HG02943 (cell line): Measurements from ENCODE around the gene RPA3.

Experiments
- ATAC-seq: cut with Tn5 transposase; IDR thresholded peaks from one replicate; pipeline ENCODE4 v1.9.1; 2021; ENCODE audit warnings: mild to moderate bottlenecking, low read depth, moderate library complexity; ENCODE audit not compliant: unreplicated experiment

The RPA3 gene

DNA sequence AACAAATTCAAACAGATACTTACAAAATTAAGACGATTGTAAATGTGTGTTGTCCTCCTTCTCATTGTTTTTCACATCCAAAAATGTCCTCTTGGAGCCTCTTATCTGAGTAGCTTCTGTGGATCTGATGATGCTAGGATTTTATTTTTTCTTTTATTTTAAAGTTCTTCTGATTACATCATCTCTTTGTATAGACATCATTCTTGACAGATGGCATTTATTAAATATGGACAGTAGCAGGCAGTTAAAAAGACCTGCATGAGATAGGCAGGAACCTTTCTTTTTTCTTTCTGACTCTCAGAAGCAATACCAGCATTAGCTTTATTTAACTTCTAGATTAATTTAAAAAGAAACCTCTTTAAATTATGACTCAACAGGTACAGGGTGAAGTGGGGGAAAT is at the start of gene RPA3:
TSS of gene RPA3 (minus strand) at position 116 of the 400 bp plus-strand sequence. CDS start 78,189 bp downstream, outside the sequence.
- ATAC-seq, result no peak

DNA sequence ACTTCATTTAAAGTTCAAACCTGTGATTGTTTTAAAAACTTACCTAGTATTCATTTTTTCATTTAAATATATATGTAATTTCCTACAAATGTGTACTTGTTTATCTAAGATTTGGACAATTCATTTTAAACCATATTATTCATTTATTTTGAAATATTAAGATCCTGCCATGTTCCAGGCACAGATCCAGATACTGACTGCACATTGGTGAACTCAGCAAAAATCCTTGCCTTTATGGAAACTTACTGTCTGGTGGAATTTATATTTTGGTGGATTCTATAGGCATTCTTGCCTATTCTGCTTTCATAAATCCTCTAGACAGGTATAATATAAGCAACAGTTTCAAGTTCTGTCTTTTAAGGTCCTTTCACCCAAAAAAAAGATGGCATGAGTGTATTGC is 48.3 kb upstream of the RPA3 start:
- no peak for ATAC-seq

DNA sequence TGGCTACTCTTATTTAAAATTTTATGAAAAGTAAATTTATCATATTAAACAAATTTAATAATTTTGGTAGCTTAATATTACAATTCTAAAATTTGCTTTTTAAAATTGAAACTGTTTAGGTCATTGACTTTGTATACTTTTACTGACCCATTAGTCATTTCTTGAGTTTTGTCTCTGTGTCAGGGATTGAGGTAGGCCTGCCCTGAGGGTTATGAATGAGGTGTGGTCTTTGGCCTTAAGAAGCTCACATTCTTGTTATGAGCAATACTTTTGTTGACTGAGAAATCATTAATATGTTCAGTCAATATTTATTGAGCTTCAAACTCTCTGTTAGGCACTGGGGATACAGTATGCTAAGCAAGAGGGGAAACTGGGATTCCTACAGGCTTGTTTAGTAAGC is 47.0 kb upstream of the RPA3 start:
- peak; percentile 63 for ATAC-seq

DNA sequence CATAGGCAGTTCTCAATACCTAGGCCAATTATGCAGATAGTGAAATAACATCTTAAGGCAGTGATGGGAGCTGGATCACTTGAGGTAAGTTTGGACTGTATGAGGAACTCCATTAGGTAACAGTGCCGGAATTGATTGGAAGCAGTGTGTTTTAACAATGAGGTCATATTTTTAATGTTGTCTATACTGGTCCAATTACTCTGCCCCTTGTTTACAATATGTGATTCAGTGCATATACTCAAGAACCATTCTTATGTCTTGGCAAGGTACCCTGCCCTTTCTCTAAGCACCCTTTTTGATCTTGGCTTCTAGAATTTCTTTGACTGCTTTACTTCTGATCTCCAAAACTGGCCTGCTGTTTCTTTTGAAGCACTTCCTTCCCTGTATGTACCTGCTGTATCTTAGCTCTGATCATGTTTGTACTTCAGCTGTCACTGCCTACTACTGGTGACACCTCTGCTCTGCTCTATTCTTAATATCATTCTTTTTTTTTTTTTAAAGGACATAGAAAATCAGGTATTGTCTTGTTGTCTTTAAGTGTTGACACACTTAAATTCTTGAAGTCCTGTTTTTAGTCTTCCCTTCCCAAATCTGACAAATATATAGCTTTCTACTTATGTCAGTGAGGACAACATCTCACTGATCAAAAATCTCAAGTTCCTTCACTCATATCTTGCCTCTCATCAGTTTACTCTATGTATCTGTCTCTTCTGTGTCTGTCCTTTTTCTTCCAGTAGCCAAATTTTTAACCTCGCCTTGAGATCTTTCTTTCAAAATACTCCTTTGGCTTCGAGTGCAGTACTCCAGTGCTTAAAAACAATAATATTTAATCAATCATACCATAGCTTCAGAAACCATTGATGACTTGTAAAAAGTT is 46.4 kb upstream of the RPA3 start:
- no peak for ATAC-seq

DNA sequence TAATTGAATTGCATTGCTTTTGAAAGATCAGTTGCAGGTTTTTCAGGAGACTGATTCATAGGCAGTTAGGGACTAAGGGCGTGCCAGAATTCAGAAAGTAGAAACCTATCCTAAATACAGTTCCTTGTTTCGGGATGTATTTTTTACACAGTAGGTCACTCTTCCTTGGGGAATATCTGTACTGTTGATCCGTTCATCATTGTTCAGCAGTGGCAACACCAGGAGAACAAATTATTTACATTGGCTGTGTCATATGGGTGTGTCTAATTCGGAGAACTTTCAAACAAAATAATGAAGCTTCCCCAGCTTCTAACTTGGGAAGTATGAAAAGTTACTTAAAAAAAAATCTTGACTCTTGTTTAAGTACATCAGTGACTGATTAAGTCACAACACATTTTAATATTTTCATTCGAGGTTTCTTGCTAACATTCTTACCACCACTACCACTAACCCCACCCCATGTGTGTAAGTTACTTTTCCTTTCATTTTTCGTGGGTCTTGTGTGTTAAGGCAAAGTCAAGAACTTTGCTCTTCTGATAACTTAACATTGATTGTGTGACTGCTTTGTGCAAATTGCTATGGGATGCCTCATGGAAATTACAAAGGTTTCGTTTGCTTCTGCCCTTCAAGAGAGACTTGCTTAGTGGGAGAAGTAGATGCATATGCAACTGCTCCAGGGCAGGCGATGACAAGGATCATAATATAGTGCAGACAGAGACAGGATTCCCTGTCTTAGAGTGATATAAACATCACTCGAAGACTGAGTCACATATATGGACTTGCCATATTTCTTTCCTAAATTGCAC is 43.8 kb upstream of the RPA3 start:
- ATAC-seq, result peak; percentile 61

DNA sequence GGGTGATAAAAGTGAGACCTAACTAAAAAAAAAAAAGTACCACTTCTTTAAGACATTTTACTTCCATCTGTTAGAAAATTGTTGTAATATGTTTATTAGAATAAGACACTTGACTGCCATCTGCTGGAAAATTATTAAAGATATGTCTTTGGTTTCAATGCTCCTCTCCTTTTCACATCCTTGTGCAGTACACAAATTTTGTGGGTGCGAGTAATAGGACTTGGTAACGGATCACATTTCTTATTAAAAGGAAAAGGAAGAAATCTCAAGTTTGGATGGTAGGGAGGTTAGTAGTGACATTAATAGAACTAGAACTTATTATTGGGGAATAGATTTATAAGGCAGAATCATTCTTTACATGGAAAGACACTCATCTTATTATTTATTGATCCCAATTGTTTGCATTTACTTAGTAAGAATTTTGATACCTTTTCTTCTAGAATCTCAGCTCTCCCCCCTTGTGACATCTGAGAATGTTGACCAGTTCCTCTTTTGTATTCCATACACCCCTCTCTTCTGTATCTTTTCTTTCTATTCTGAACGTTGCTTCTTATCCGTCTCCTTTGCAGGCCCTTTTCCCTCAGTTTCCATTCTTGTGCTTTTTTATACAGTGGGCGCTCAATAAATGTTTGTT is 43.0 kb upstream of the RPA3 start:
- no peak for ATAC-seq

DNA sequence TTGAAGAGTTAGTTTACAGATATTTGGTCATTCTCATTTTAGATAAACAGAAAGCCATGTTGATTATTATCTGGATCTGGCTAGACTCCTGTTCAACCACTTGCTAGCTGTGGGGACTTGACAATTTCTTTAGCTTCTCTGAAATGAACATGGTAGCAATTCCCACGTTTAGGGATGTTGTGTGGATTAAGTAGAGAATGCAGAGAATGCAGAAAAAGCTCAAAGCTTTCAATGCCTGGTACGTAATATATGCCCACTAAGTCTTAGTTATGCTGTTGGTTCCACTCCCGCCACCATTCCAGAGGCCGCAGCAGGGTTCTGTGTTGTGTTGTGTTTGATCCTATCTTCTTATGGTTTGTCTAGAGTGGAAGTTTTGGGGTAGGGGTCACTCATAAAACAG is 39.2 kb upstream of the RPA3 start:
- ATAC-seq, result no peak

DNA sequence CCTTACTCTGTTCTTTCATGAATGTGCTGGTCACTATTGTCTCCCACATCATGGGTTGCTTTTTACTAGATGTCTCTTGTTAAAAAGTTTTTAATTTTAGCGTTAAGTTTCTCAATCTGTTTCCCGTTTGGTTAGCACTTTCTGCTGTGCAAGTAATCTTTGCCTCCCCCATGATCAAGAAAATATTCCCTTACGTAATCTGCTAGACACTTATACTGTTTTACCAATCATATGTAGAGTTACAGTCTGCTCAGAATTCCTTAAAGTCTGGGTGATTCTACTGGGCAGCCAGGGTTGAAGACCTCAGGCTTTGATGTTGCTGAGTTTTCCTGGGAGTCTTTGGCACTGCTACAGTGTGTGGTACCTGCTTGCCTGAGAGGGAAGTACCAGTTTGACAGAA is 38.2 kb upstream of the RPA3 start:
- ATAC-seq, result no peak

DNA sequence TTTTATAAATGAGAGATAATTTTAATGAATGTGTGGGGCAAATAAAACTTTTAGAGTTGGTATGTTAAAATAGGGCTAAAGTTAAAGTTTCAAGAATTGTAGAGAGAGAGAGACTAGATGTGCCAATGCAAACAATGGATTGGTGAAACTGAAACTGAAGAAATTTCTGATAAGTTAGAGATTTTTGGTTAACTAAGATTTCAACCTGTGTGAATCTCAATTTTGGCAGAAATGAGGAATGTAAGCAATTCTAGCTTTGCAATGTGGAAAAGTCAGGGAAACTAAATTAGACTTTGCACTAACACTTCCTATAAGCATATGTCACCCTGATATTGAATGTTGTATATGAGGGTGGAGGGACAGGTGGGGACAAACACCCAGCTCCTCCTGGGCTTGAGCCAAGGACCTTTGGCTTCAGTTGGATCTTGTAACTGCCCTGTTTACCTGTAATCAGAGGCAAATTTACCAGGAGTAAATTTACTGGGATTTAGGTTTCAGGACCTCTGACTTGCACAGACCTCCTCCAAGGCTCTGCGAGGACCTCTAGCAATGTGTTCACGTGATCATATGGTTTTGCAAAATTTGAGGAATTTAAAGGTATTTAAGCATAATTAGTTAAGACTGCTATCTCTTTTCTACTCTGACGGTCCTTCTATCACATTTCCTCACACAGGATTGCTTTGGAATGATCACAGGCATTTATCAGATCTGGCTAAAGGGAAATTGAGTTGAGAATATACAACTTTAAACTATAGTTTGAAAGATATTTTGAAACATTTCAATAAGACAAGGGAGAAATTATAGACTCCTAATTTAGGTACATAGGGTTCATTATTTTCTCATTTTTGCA is 33.1 kb upstream of the RPA3 start:
- ATAC-seq, result no peak

DNA sequence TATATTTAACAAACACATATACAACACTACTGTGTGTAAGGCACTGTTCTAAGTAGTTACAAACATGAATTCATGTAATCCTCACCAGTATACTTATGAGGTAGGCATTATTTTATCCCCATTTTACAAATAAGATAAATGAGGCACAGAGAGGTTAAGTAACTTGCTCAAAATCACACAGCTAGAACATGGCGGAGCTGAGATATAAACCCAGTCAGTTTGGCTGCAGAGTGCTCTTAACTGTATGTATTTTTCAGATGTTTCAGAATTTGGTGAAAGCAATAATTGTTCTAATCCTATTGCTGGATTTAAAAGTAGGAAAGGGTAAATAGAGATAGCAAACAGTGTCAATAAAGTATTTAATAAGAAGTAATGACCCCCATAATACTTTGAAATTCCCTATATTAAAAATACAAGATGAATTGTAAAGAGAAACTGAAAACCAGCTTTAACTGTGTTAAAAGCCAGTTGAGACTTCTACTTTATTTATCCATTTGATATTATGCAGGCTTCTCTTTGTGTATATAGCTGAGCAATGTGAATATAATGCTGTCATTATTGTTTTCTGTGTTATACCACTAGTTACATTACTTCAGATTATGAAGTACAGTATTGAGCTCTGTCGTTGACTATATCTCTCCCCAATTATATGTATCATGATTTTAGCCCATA is 32.3 kb upstream of the RPA3 start:
- no peak for ATAC-seq

DNA sequence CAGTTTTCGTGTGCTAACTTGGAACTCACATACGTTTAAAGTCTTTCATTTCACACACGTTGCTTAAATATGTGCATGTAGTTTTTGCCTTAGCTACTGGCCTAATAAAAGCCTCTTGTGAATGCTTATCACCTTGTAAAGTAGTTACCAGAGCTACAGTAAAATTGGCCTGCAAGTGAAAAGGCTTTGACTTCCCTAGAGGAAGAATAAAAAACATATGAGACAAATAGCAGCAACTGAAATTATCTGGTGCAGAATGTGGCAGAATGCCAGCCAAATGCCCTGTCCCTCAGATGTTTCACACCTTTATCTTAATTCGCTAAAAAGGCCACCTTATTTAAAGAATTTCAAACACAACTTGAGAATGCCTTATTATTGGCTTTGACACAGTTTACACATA is 28.1 kb upstream of the RPA3 start:
- no peak for ATAC-seq

DNA sequence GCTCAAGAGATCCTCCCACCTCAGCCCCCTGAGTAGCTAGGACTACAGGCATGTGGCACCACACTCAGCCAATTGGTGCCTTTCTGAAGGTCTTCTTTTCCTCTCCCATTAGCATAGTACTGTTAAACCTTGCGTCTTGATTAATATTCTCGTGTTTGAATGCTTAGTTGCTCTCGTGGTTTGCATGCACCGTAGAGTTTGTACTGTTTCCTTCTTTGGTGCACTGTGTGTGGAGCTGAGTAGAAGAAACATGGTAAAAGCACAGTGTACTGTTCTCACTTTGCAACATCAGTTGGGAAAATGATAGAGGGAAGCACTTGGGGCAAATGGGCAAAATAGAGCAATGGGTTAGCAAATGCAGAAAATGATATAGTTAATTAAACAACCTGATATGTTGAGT is 27.6 kb upstream of the RPA3 start:
- no peak for ATAC-seq

DNA sequence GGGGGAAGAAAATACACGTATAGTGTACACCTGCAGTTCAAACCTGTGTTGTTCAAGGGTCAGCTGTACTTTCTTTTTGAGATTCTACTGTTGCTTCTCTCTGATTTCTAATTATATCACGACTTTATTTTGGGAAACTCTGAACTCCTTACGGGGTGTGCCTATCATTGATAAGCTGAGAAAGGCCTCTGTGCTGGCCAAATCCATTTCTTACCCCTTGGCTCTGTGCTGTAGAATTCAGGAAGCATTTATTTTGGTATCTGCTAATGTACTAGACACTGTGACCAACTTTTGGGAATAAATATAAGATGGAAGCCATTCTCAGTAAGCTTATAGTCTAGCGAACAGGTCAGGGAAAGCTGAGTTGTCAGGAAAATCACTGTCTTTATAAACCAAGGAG is 26.9 kb upstream of the RPA3 start:
- no peak for ATAC-seq

DNA sequence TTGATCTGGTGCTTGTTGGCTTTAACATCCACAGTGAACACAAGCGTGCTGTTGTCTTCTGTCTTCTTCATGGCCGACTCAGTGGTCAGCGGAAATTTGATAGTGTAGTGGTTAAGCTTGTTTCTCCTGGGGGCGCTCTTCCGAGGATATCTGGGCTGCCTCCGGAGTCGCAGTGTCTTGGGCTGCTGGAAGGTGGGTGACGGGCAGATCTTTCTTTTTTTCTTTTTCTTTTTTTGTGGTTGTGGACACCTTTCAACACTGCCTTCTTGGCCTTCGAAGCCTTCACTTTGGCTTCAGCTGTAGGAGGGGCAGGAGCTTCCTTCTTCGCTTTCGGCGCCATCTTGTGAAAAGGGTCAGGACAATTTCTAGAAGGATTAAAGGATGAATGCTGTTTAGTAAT is 23.8 kb upstream of the RPA3 start:
- no peak for ATAC-seq

DNA sequence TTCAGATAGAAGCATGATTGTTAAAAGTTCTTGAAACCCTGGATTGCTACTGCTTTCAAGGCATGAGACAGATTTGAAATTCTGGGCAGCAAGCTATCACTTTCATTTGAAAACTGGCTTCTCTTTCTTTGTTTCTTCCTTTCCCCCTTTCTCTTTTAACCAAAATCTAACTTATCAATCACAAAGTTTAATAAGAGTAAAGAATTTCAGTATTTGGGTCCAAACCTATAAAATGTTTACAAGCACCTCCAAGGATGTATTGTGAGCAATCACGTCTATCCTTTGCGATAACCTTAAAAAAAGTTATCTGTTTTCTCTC is 21.6 kb upstream of the RPA3 start:
- ATAC-seq, result no peak

DNA sequence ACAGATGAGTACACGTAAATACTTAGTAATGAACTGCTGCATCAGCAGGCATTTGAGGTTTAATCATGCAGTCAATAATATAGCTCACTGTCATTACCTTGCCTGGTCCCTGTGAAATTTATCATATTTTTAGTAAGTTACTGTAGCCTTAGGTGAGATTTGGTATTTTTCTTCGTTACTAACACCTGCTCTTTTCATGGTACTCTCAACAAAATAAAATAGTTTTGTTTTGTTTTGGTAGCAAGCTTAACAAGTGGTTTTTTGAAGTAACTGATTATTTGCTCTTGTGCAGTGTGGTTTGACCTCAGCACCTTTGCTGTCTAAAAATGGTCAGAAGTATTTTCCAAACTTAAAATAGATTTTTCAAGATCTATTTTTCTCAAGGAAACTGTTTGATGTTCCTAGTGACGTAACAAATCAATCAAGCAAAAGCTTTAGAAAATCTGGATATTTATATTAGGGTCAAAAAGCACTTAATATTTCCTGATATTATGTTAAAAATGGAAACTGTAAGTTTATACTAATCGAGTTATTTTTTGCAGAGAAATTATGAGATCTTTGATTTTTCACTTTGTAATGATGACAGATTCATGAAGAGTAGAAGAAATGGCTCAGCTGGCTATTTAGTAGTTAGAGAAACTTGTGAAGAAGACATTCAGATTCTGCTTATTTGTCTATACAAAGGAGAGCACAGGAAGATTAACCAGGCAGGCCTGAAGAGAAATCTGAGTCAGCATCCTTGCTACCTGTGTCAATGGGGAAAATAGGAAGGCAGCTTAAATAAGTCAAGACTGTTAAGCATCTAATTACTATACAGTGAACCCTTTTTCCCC is 21.0 kb upstream of the RPA3 start:
- ATAC-seq, result no peak

DNA sequence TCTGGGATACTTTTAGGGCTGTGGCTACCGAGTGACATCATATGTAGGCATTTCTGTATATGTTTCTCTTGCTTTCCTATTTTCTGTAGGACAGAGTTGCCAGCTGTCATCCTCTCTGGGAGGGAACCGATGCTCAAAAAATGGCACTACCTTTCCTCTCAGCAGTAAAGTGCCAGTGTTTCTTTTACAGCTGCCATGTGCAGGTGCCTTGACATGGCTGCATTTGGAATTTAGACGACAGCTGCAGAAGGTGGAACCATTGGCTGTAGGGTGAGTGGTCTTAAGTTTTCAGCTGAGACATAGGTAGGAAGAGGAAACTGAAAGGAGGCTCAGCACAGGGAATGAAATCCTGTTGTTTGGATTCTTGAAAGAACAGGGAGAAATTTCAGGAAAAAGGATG is 20.2 kb upstream of the RPA3 start:
- no peak for ATAC-seq

DNA sequence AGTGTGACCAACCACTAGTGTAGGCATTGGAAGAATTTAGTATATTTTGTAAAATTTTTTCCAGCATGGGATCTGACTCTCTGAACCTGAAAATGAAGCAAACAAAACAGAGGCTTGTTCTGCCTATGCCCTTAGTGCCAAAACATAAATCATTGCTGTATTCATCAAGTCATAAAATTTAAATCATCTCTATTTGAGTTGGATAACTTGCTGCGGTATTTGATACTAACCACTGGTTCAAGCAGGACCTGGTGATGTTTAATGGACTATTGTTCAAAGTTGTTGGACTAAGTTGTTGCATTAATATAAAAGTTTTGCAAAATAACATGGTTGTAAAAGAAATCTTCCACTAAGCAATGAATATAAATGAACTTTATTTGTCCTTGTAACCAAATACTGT is 19.8 kb upstream of the RPA3 start:
- ATAC-seq, result no peak

DNA sequence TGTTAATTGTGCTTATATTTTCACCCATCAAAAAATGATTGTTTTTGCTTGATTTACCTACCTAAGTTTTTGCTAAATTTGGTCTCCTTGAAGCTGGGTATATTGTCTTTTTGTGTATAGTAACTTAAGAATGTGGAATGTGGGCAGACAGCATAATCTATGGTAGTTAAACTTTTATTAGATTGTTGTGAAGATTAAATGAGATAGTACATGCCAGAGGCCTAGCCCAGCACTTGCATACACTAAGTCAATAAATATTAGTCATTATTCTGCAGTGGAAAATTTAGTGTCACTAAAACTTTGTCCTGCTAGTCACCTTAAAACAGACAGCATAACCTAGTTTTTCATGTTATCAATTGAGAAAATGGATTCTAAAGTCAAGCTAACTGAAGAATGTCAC is 19.3 kb upstream of the RPA3 start:
- no peak for ATAC-seq
